MCF 10A (cell line): ENCODE results near the gene PPP1R1B. TPM values are rescaled to one million over a fixed set of nuclear protein-coding genes. Genes with fewer than 3 reads are reported as not detected.
A peak's percentile ranks its signal among the peaks of the same experiment; 100 is the strongest.

Experiments used
- BruUV-seq: library from RNA; stranded (reverse); fragments of 400-500 nt; replicated peaks from 2 replicates; lab custom pipeline; 2021; lab: Mats Ljungman, UMichigan
- CTCF ChIA-PET: fragments of 300-600 bp; sonication (Branson Sonifier 250); formaldehyde crosslinking; extraction: SDS; loops from one replicate; lab custom pipeline; 2021; ENCODE audit warnings: antibody characterized with exemption, inconsistent platforms; lab: Yijun Ruan, JAX
- POLR2A ChIA-PET: fragments of 300-600, 350-650 bp; sonication (Branson Sonifier 250); formaldehyde crosslinking; extraction: SDS; loops from one replicate; lab custom pipeline; 2020; ENCODE audit warnings: antibody characterized with exemption, inconsistent platforms; lab: Yijun Ruan, JAX
- DNase-seq: peaks from one replicate; pipeline ENCODE4 v3.0.0-alpha.2; 2018; ENCODE audit not compliant: unreplicated experiment
- H3K27ac Mint-ChIP-seq: one replicate; pipeline ENCODE4 v1.8.0; 2022; ENCODE audit warnings: mild to moderate bottlenecking, low read depth, mixed read lengths; ENCODE audit not compliant: unreplicated experiment
- H3K27me3 Mint-ChIP-seq: one replicate; pipeline ENCODE4 v1.8.0; 2022; ENCODE audit warnings: mixed read lengths; ENCODE audit not compliant: insufficient read depth, unreplicated experiment
- H3K36me3 Mint-ChIP-seq: one replicate; pipeline ENCODE4 v1.8.0; 2022; ENCODE audit warnings: mild to moderate bottlenecking, moderate library complexity, mixed read lengths; ENCODE audit not compliant: insufficient read depth, unreplicated experiment
- H3K4me1 Mint-ChIP-seq: one replicate; pipeline ENCODE4 v1.8.0; 2022; ENCODE audit warnings: mixed read lengths; ENCODE audit not compliant: insufficient read depth, unreplicated experiment
- H3K4me3 Mint-ChIP-seq: one replicate; pipeline ENCODE4 v1.8.0; 2022; ENCODE audit warnings: mild to moderate bottlenecking, moderate library complexity, mixed read lengths; ENCODE audit not compliant: unreplicated experiment
- H3K9me3 Mint-ChIP-seq: one replicate; pipeline ENCODE4 v1.8.0; 2022; ENCODE audit warnings: mixed read lengths; ENCODE audit not compliant: unreplicated experiment
- intact Hi-C: fragments of 100-400 bp; cut with micrococcal nuclease; formaldehyde crosslinking; loops from 2 replicates; pipeline ENCODE4 v1.14.1; 2022
- total RNA-seq: library from RNA; stranded (reverse); gene quantifications from 2 replicates; pipeline ENCODE4 v1.2.3, GENCODE V29; 2022
- TF ChIP-seq, protein P1 (sequence below): fragments of 200-600 bp; IDR thresholded peaks from one replicate; pipeline ENCODE4 v1.8.0; 2022; ENCODE audit warnings: antibody characterized with exemption, mild to moderate bottlenecking; ENCODE audit not compliant: unreplicated experiment

PPP1R1B gene
- total RNA-seq, 1 experiment from 2014 or later, result not detected

DNA sequence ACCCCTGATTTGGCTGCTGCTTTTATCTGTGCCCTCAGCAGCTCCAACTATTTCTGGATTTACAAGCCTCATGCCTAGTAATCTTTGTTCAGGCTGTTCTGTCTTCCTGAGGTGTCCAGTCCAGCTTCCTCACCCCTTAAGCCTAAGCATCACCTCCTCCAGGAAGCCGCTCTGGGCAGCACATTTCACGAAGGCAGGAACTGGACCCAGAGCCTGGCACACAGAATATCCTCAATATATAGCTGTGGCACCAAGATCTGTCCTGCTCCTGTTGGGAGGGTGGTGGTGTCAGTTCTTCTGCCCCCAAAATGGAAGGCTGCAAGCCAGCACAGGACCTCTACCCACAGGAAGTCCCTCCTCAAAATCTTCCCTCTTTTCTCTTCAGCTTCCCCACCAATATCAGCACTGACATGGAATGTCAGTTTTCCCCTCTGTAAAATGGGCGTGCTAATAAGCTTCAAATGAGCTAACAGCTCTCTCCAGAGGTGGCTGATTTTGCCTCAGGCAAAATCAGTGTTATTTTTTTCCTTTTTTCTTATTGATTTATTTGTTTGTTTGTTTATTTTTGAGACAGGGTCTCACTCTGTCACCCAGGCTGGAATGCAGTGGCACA is 12.1 kb upstream of the PPP1R1B start:
- Mint-ChIP-seq H3K36me3 (no peaks in the 10 kb centered on the region), H3K4me1 (peaks cover 6% of the 10 kb centered on the region), H3K9me3 (no peaks in the 10 kb centered on the region), H3K27me3 (peaks cover 38% of the 10 kb centered on the region), H3K4me3 (no peak overlapping the region), H3K27ac (no peak overlapping the region)
- ChIA-PET CTCF (interaction anchor here (1.0 kb wide), 1 partner anchor 39 kb away, joined by 3 read pairs; no protein-coding TSS in a partner anchor), POLR2A (interaction anchor here (0.6 to 0.8 kb wide), 2 partner anchors 14 to 15 kb away, joined by 3 read pairs; no protein-coding TSS in a partner anchor)
- no peak for DNase-seq
- BruUV-seq, result no TSS peak
- intact Hi-C loops, result no loop called here
- TF ChIP-seq, protein P1, sequence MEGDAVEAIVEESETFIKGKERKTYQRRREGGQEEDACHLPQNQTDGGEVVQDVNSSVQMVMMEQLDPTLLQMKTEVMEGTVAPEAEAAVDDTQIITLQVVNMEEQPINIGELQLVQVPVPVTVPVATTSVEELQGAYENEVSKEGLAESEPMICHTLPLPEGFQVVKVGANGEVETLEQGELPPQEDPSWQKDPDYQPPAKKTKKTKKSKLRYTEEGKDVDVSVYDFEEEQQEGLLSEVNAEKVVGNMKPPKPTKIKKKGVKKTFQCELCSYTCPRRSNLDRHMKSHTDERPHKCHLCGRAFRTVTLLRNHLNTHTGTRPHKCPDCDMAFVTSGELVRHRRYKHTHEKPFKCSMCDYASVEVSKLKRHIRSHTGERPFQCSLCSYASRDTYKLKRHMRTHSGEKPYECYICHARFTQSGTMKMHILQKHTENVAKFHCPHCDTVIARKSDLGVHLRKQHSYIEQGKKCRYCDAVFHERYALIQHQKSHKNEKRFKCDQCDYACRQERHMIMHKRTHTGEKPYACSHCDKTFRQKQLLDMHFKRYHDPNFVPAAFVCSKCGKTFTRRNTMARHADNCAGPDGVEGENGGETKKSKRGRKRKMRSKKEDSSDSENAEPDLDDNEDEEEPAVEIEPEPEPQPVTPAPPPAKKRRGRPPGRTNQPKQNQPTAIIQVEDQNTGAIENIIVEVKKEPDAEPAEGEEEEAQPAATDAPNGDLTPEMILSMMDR, result no peak

DNA sequence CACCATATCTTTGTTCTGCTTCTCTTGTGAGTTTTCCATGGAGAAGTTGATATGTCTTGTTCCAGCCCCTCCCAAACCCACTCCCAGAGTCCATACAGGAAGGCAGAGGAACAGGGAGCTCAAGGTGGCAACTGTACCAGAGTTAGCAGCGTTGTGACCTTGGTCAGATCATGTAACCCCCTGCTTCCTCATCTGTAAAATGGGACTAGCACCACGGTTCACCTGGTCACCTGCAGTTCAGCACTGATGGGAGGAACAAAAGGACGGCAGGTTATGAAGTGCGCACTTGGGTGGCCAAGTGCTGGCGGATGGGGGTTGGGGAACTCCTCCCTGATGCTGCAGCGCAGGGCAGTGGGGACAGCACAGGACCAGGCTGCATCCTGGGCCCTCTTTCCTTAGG is 11.3 kb upstream of the PPP1R1B start:
- Mint-ChIP-seq H3K36me3 (no peaks in the 10 kb centered on the region), H3K27me3 (peaks cover 38% of the 10 kb centered on the region), H3K9me3 (no peaks in the 10 kb centered on the region), H3K4me1 (peaks cover 6% of the 10 kb centered on the region), H3K4me3 (no peak overlapping the region), H3K27ac (no peak overlapping the region)
- DNase-seq, result no peak
- ChIA-PET CTCF (interaction anchor here (0.7 kb wide), 1 partner anchor 66 kb away, joined by 3 read pairs; no protein-coding TSS in a partner anchor), POLR2A (interaction anchor here (0.6 kb wide), 1 partner anchor 15 kb away, joined by 3 read pairs; no protein-coding TSS in a partner anchor)
- no TSS peak for BruUV-seq
- TF ChIP-seq, protein P1, result no peak
- intact Hi-C loops, result no loop called here

DNA sequence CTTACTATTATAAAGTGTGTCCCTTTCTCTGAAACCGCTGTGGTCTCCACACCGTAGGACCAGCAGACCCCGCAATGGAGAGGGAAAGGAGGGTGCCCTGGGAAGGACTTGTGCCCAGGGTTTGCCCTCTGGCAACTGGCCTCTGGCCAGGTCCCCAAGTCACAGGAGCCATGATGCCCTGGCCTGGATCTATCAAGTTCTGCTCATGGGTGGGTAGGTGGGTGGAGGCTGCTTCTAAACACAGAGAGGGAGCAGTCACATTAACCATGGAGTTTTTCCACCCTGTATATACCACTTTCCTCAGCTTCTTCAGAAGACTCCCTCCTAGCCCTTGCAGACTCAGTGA is 9.7 kb upstream of the PPP1R1B start:
- DNase-seq, result no peak
- no peak overlapping the region for H3K27ac Mint-ChIP-seq
- intact Hi-C loops, result no loop called here
- H3K4me1 Mint-ChIP-seq, result peaks cover 6% of the 10 kb centered on the region
- POLR2A ChIA-PET, result interaction anchor here (1.2 kb wide), 1 partner anchor 70 kb away, joined by 3 read pairs; the partner anchor contains the start of gene PGAP3
- H3K9me3 Mint-ChIP-seq, result no peaks in the 10 kb centered on the region
- H3K27me3 Mint-ChIP-seq, result peaks cover 28% of the 10 kb centered on the region
- TF ChIP-seq, protein P1, result no peak
- peak overlapping the region; percentile 81 for H3K4me3 Mint-ChIP-seq
- no TSS peak for BruUV-seq
- CTCF ChIA-PET, result interaction anchor here (0.6 to 0.7 kb wide), 2 partner anchors 92 to 786 kb away, joined by 4 read pairs; no protein-coding TSS in a partner anchor
- no peaks in the 10 kb centered on the region for H3K36me3 Mint-ChIP-seq

DNA sequence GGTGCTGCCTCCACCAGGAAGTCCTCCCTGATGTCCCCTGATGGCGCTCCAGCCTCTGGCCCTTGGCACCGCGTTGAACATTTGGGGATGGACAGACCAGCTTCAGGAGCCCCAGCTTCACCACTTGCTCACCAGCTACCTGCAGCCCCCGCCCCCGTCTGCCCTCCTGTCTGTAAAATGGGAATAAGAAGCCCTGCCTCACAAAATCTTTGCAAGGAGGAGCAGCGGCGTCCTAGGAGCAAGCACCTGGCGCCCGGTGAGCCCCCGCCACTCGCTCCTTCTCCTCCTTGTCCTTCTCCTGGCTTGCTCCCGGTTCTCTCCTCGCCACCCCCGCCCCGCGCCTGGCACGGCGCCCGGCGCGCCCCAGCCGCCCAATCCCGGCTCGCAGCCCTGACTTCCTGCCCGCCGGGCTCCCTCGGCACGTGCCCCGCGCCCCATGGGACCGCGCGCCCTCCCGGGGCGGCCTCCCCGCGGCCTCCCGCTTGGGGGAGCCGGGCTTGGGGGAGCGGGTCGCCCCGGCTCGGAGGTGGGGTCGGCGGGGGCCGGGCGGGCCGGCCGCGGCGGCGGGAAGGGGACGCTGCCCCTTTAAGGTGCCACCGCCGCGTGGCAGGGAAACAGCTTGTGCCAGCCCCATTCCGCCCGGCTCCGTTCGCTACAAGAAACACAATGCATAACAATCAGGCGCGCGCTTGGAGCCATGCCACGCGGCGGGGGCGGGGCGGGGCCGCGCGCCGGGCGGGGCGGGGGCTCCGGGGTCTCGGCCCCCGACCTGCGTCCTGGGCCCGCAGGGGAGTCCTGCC is 9.1 kb upstream of the PPP1R1B start:
- H3K27me3 Mint-ChIP-seq, result peaks cover 26% of the 10 kb centered on the region
- intact Hi-C loops, result no loop called here
- H3K27ac Mint-ChIP-seq, result peak overlapping the region; percentile 81
- CTCF ChIA-PET, result interaction anchor here (0.7 to 9.2 kb wide), 4 partner anchors 17 to 91 kb away, joined by 4 to 146 read pairs (median 64); partner anchors contain the start of gene STARD3
- no peaks in the 10 kb centered on the region for H3K36me3 Mint-ChIP-seq
- no TSS peak for BruUV-seq
- DNase-seq, result peak; percentile 73
- H3K4me1 Mint-ChIP-seq, result peaks cover 6% of the 10 kb centered on the region
- TF ChIP-seq, protein P1, result no peak
- H3K9me3 Mint-ChIP-seq, result no peaks in the 10 kb centered on the region
- POLR2A ChIA-PET, result interaction anchor here (0.7 to 1.8 kb wide), 5 partner anchors 20 to 363 kb away, joined by 3 to 6 read pairs (median 4); partner anchors contain the start of genes PGAP3, PSMD3 and STARD3
- H3K4me3 Mint-ChIP-seq, result peak overlapping the region; percentile 81
